HCT116 (cell line): ENCODE data around the gene THOC1. TPM values are rescaled to one million over a fixed set of nuclear protein-coding genes. Genes with fewer than 3 reads are reported as not detected.

Source experiments
- ATAC-seq: fragments of 200-7000 bp; cut with Tn5 transposase; 2 replicates; pipeline ENCODE4 v1.9.1; 2020; ENCODE audit warnings: mild to moderate bottlenecking, moderate library complexity
- BruUV-seq: library from RNA; stranded (reverse); fragments of 400-500 nt; replicated peaks from 2 replicates; lab custom pipeline; 2021; lab: Mats Ljungman, UMichigan
- CTCF ChIA-PET: fragments of 300-600 bp; sonication (Branson Sonifier 250); formaldehyde crosslinking; loops from one replicate; lab custom pipeline; 2021; ENCODE audit warnings: antibody characterized with exemption; lab: Charles Lee
- POLR2A ChIA-PET: fragments of 300-600, 350-600 bp; sonication (Branson Sonifier 250); formaldehyde crosslinking; loops from one replicate; lab custom pipeline; 2021; ENCODE audit warnings: antibody characterized with exemption; lab: Charles Lee
- RAD21 ChIA-PET, 2 experiments: fragments of 300-600 bp; sonication (Branson Sonifier 250); formaldehyde crosslinking; loops; one replicate each; lab custom pipeline; 2023; ENCODE audit warnings: low total read pairs in 2 of 2; ENCODE audit not compliant: uncharacterized antibody in 2 of 2, unreplicated experiment in 2 of 2, low non-redundant PET in 1 of 2; lab: Charles Lee
- DNase-seq: peaks from one replicate; pipeline ENCODE4 v3.0.0-alpha.2; 2010; ENCODE audit warnings: low read depth, low spot score
- H2AFZ ChIP-seq: fragments of 200-600 bp; shearing (Covaris generic), sonication (generic); 2 replicates; pipeline ENCODE4 v1.6.1; 2017; ENCODE audit warnings: low read depth, mixed run types, mixed read lengths, antibody characterized with exemption, low read length; ENCODE audit not compliant: poor library complexity, severe bottlenecking
- H3K27ac ChIP-seq: 2 replicates; pipeline ENCODE4 v1.5.1; 2012; ENCODE audit warnings: low read depth, low read length
- H3K27me3 ChIP-seq: fragments of 200-600 bp; sonication (generic); 2 replicates; pipeline ENCODE4 v1.6.1; 2016; ENCODE audit warnings: mixed run types, low read length, mixed read lengths; ENCODE audit not compliant: insufficient read depth
- H3K36me3 ChIP-seq, 2 experiments: fragments of 200-500 bp in 1 of 2; fragments of 200-600 bp in 1 of 2; sonication (Bioruptor generic) in 1 of 2; sonication (generic) in 1 of 2; 2 replicates each; pipeline versions ENCODE4 v1.5.1 to v1.6.1; 2014 to 2016; ENCODE audit warnings: low read length in 2 of 2, inconsistent platforms in 1 of 2, mixed read lengths in 1 of 2, mixed run types in 1 of 2; ENCODE audit not compliant: insufficient read depth in 2 of 2, control insufficient read depth in 1 of 2
- H3K4me1 ChIP-seq, 2 experiments: fragments of 200-600 bp in 1 of 2; sonication (generic) in 1 of 2; 2 replicates each; pipeline versions ENCODE4 v1.5.1 to v1.6.1; 2012 to 2017; ENCODE audit warnings: low read length in 2 of 2, inconsistent platforms in 1 of 2, mild to moderate bottlenecking in 1 of 2, mixed read lengths in 1 of 2, mixed run types in 1 of 2, moderate library complexity in 1 of 2; ENCODE audit not compliant: insufficient read depth in 2 of 2, control insufficient read depth in 1 of 2
- H3K4me2 ChIP-seq: fragments of 200-600 bp; sonication (generic); 2 replicates; pipeline ENCODE4 v1.6.1; 2017; ENCODE audit warnings: mixed run types, low read length, mixed read lengths
- H3K4me3 ChIP-seq, 2 experiments: fragments of 200-600 bp in 1 of 2; sonication (generic) in 1 of 2; replicated peaks in 1 of 2; 2 replicates each; pipeline ENCODE4 v1.5.1; 2011 to 2016; ENCODE audit warnings: low read length in 2 of 2, control low read depth in 1 of 2, low read depth in 1 of 2, mild to moderate bottlenecking in 1 of 2, mixed read lengths in 1 of 2, mixed run types in 1 of 2
- H3K79me2 ChIP-seq: fragments of 200-600 bp; sonication (generic); 2 replicates; pipeline ENCODE4 v1.6.1; 2017; ENCODE audit warnings: mild to moderate bottlenecking, mixed run types, low read length, moderate library complexity, mixed read lengths; ENCODE audit not compliant: insufficient read depth
- H3K9ac ChIP-seq: fragments of 200-600 bp; sonication (generic); 2 replicates; pipeline ENCODE4 v1.6.1; 2016; ENCODE audit warnings: low read length, mixed read lengths
- H3K9me2 ChIP-seq: fragments of 200-600 bp; sonication (generic), shearing (Covaris generic); 2 replicates; pipeline ENCODE4 v1.6.1; 2017; ENCODE audit warnings: mixed run types, mild to moderate bottlenecking, moderate library complexity; ENCODE audit not compliant: insufficient read depth
- H3K9me3 ChIP-seq, 2 experiments: fragments of 200-500 bp in 1 of 2; fragments of 200-600 bp in 1 of 2; sonication (Bioruptor generic) in 1 of 2; sonication (generic) in 1 of 2; 2 replicates each; pipeline ENCODE4 v1.6.1; 2014 to 2017; ENCODE audit warnings: low read length in 2 of 2, mixed read lengths in 2 of 2, inconsistent platforms in 1 of 2, low read depth in 1 of 2, mild to moderate bottlenecking in 1 of 2, mixed run types in 1 of 2, moderate library complexity in 1 of 2; ENCODE audit not compliant: control insufficient read depth in 1 of 2, insufficient read depth in 1 of 2
- H4K20me1 ChIP-seq: fragments of 200-600 bp; sonication (generic), shearing (Covaris generic); 2 replicates; pipeline ENCODE4 v1.6.1; 2017; ENCODE audit warnings: mixed run types, mild to moderate bottlenecking, moderate library complexity; ENCODE audit not compliant: insufficient read depth
- EGR1 ChIP-seq: IDR thresholded peaks from 2 replicates; pipeline ENCODE4 v1.6.1; 2012; ENCODE audit warnings: low read depth
- MAX ChIP-seq: IDR thresholded peaks from 2 replicates; pipeline ENCODE4 v1.6.1; 2012
- POLR2AphosphoS5 ChIP-seq: IDR thresholded peaks from 2 replicates; pipeline ENCODE4 v1.6.1; 2011; ENCODE audit warnings: mild to moderate bottlenecking, low read depth, low read length, moderate library complexity
- RAD21 ChIP-seq: IDR thresholded peaks from 2 replicates; pipeline ENCODE4 v1.6.1; 2012; ENCODE audit warnings: low read depth, mild to moderate bottlenecking
- SRF ChIP-seq: IDR thresholded peaks from 2 replicates; pipeline ENCODE4 v1.6.1; 2012; ENCODE audit warnings: low read depth
- ZBTB33 ChIP-seq: IDR thresholded peaks from 2 replicates; pipeline ENCODE4 v1.6.1; 2011; ENCODE audit warnings: mild to moderate bottlenecking, low read length, moderate library complexity; ENCODE audit not compliant: insufficient replicate concordance; ENCODE audit errors: extremely low read depth
- ZFX ChIP-seq: fragments of 450-650 bp; IDR thresholded peaks from 2 replicates; pipeline ENCODE4 v1.6.1; 2017
- intact Hi-C: fragments of 100-400 bp; cut with micrococcal nuclease; formaldehyde crosslinking; loops from 2 replicates; pipeline ENCODE4 v1.10.0; 2022
- total RNA-seq: library from RNA; stranded (reverse); gene quantifications from one replicate; pipeline ENCODE4 v1.2.1, GENCODE V29; 2021; ENCODE audit not compliant: unreplicated experiment
- TF ChIP-seq, protein P1 (sequence below): IDR thresholded peaks from 2 replicates; pipeline ENCODE4 v1.6.1; 2012
- TF ChIP-seq, protein P2 (sequence below), 3 experiments: fragments of 200-600 bp in 1 of 3; sonication (generic) in 1 of 3; IDR thresholded peaks in 2 of 3; conservative IDR thresholded peaks in 1 of 3; 2 replicates each; pipeline ENCODE4 v1.5.1; 2012 to 2017; ENCODE audit warnings: low read depth in 2 of 3, low read length in 2 of 3, antibody characterized with exemption in 1 of 3, borderline replicate concordance in 1 of 3, control low read depth in 1 of 3, mild to moderate bottlenecking in 1 of 3, mixed read lengths in 1 of 3, mixed run types in 1 of 3, moderate library complexity in 1 of 3; ENCODE audit not compliant: insufficient read depth in 1 of 3

Gene THOC1
- total RNA-seq, 1 experiment from 2014 or later, result 26.0 TPM

DNA sequence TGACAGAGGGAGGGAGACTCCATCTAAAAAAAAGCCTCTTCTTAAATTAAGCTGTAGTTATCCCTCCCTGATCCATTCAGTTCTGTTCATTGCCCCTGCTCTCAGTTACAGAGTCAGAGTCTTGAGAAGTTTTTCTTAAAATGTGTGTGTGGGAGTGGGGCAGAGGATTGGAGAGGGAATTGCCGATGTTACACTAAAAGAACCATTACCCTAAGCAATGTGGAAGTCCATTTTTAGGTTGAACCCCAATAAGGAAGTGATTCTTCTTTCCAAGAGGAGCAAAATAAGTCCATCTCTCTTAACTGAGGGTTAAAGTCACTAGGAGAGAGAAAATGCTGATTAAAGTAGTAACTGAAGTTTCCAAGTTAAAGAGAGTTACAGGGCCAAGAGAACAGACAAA is 21.2 kb upstream of the THOC1 start:
- ChIA-PET POLR2A (no interaction called here), RAD21 (no interaction called here), CTCF (interaction anchor here (0.8 kb wide), 1 partner anchor 327 kb away, joined by 3 read pairs; no protein-coding TSS in a partner anchor)
- Histone ChIP-seq H4K20me1 (no peaks in the 10 kb centered on the region), H3K9ac (no peak overlapping the region), H2AFZ (no peak overlapping the region), H3K9me2 (no peaks in the 10 kb centered on the region), H3K79me2 (no peaks in the 10 kb centered on the region), H3K27ac (no peak overlapping the region), H3K4me2 (no peak overlapping the region), H3K9me3 (no peaks in the 10 kb centered on the region), H3K4me3 (no peak overlapping the region), H3K36me3 (no peaks in the 10 kb centered on the region), H3K4me1 (no peaks in the 10 kb centered on the region)
- intact Hi-C loops, result loop anchor here (10.0 kb wide), 1 partner anchor 546 kb away; no protein-coding TSS in a partner anchor
- no TSS peak for BruUV-seq
- no peak for ATAC-seq
- no peak for DNase-seq
- TF ChIP-seq SRF, result no peak
- TF ChIP-seq, protein P1, sequence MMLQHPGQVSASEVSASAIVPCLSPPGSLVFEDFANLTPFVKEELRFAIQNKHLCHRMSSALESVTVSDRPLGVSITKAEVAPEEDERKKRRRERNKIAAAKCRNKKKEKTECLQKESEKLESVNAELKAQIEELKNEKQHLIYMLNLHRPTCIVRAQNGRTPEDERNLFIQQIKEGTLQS, result no peak
- TF ChIP-seq, all 23 proteins: peak for 0
- H3K27me3 ChIP-seq, result no peaks in the 10 kb centered on the region

GRCh38 chr18:286515-287310 is 18.9 kb upstream of the THOC1 start:
- no peaks in the 10 kb centered on the region for H3K27me3 ChIP-seq
- H3K4me2 ChIP-seq, result no peak overlapping the region
- ATAC-seq, result peak; percentile 52
- no peaks in the 10 kb centered on the region for H3K9me2 ChIP-seq
- TF ChIP-seq ZFX (no peak), POLR2AphosphoS5 (no peak), RAD21 (peak; percentile 85), MAX (no peak), EGR1 (no peak), ZBTB33 (no peak)
- TF ChIP-seq, protein P1, result no peak
- TF ChIP-seq, protein P2, sequence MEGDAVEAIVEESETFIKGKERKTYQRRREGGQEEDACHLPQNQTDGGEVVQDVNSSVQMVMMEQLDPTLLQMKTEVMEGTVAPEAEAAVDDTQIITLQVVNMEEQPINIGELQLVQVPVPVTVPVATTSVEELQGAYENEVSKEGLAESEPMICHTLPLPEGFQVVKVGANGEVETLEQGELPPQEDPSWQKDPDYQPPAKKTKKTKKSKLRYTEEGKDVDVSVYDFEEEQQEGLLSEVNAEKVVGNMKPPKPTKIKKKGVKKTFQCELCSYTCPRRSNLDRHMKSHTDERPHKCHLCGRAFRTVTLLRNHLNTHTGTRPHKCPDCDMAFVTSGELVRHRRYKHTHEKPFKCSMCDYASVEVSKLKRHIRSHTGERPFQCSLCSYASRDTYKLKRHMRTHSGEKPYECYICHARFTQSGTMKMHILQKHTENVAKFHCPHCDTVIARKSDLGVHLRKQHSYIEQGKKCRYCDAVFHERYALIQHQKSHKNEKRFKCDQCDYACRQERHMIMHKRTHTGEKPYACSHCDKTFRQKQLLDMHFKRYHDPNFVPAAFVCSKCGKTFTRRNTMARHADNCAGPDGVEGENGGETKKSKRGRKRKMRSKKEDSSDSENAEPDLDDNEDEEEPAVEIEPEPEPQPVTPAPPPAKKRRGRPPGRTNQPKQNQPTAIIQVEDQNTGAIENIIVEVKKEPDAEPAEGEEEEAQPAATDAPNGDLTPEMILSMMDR (IDR thresholded peaks at IDR 0.05 in 2 of 3, conservative IDR thresholded peaks at IDR 0.05 in 1 of 3; ENCODE audit: borderline replicate concordance in 1 of 3, insufficient read depth in 1 of 3, low read depth in 2 of 3, low read length in 2 of 3), result peak; percentile 39 to 71 (median 66); a peak in 5 of 6 replicates
- H2AFZ ChIP-seq, result no peak overlapping the region
- ChIA-PET RAD21 (no interaction called here), CTCF (interaction anchor here (0.9 to 1.2 kb wide), 2 partner anchors 191 to 337 kb away, joined by 3 read pairs; no protein-coding TSS in a partner anchor), POLR2A (no interaction called here)
- no peak overlapping the region for H3K9ac ChIP-seq
- no peak for DNase-seq
- H3K36me3 ChIP-seq, result no peaks in the 10 kb centered on the region
- H3K4me1 ChIP-seq, result no peaks in the 10 kb centered on the region
- no TSS peak for BruUV-seq
- H3K4me3 ChIP-seq, result no peak overlapping the region
- H3K79me2 ChIP-seq, result no peaks in the 10 kb centered on the region
- intact Hi-C loops, result loop anchor here (1.0 to 10.0 kb wide), 3 partner anchors 190 to 548 kb away; no protein-coding TSS in a partner anchor
- H3K27ac ChIP-seq, result no peak overlapping the region
- no peaks in the 10 kb centered on the region for H3K9me3 ChIP-seq
- H4K20me1 ChIP-seq, result no peaks in the 10 kb centered on the region
